HG03159 (cell line): ENCODE measurements around the gene PLCB4.

ENCODE experiments used
- ATAC-seq: cut with Tn5 transposase; IDR thresholded peaks from one replicate; pipeline ENCODE4 v1.9.1; 2021; ENCODE audit warnings: mild to moderate bottlenecking, moderate library complexity; ENCODE audit not compliant: unreplicated experiment

The PLCB4 gene

GRCh38 chr20:9166153-9166780, 97.4 kb downstream of the PLCB4 start:
- ATAC-seq: no peak

GRCh38 chr20:9169409-9169808, 100.5 kb downstream of the PLCB4 start:
- no peak for ATAC-seq

- no peak for ATAC-seq
These were observed 104.0 kb downstream of the PLCB4 start for GRCh38 chr20:9172851-9173250.

- no peak for ATAC-seq
These were observed 108.4 kb downstream of the PLCB4 start for GRCh38 chr20:9177278-9177677.

- no peak for ATAC-seq
These were observed 110.4 kb downstream of the PLCB4 start for GRCh38 chr20:9179193-9179802.

- no peak for ATAC-seq
These were observed 111.0 kb downstream of the PLCB4 start for GRCh38 chr20:9179867-9180266.

GRCh38 chr20:9180481-9181257, 111.8 kb downstream of the PLCB4 start:
- ATAC-seq: no peak

- no peak for ATAC-seq
These were observed 116.6 kb downstream of the PLCB4 start for GRCh38 chr20:9185511-9185910.

- ATAC-seq: no peak
These were observed 117.5 kb downstream of the PLCB4 start for GRCh38 chr20:9186396-9186795.

- no peak for ATAC-seq
These were observed 126.1 kb downstream of the PLCB4 start for GRCh38 chr20:9195031-9195430.

GRCh38 chr20:9196110-9196509, 127.2 kb downstream of the PLCB4 start:
- ATAC-seq: no peak

- no peak for ATAC-seq
These were observed 129.6 kb downstream of the PLCB4 start for GRCh38 chr20:9198460-9198859.

GRCh38 chr20:9200196-9200595, 131.3 kb downstream of the PLCB4 start:
- no peak for ATAC-seq

- ATAC-seq: no peak
These were observed 131.7 kb downstream of the PLCB4 start for GRCh38 chr20:9200620-9201019.

GRCh38 chr20:9202420-9203080, 133.7 kb downstream of the PLCB4 start:
- ATAC-seq: no peak

GRCh38 chr20:9203081-9203447, 134.2 kb downstream of the PLCB4 start:
- no peak for ATAC-seq

GRCh38 chr20:9204979-9205378, 136.1 kb downstream of the PLCB4 start:
- ATAC-seq: no peak

- ATAC-seq: no peak
These were observed 137.6 kb downstream of the PLCB4 start for GRCh38 chr20:9206486-9206885.

- no peak for ATAC-seq
These were observed 138.4 kb downstream of the PLCB4 start for GRCh38 chr20:9207253-9207652.

- ATAC-seq: no peak
These were observed 141.5 kb downstream of the PLCB4 start for GRCh38 chr20:9210356-9210755.

- no peak for ATAC-seq
These were observed 142.3 kb downstream of the PLCB4 start for GRCh38 chr20:9211016-9211760.
